Body of pancreas (tissue), 4 donors: Measurements from ENCODE around the gene UBR4. TPM values are rescaled to one million over a fixed set of nuclear protein-coding genes. Genes with fewer than 3 reads are reported as not detected.
A peak's percentile ranks its signal among the peaks of the same experiment; 100 is the strongest.

Experiments
- ATAC-seq: fragments of 150-250 bp; one replicate; pipeline ENCODE4 v1.9.1; 2016
- DNase-seq, 4 donors: peaks; one replicate each; pipeline ENCODE4 v3.0.0-alpha.2; 2019
- H3K27ac ChIP-seq, 4 donors: fragments of 200-600 bp; sonication (generic); 1 replicate in 3 of 4; 2 replicates in 1 of 4; pipeline versions ENCODE4 v1.5.1 to v1.6.1; 2016 to 2019; ENCODE audit warnings: mild to moderate bottlenecking in 1 of 4, mixed read lengths in 1 of 4, moderate library complexity in 1 of 4
- H3K27me3 ChIP-seq, 2 donors: fragments of 200-600 bp; sonication (generic); one replicate each; pipeline ENCODE4 v1.6.0; 2016; ENCODE audit warnings: mild to moderate bottlenecking in 1 of 2
- H3K36me3 ChIP-seq, 2 donors: fragments of 200-600 bp; sonication (generic); replicated peaks in 1 of 2; 2 replicates each; pipeline ENCODE4 v1.5.1; 2016; ENCODE audit warnings: low read depth in 2 of 2; ENCODE audit not compliant: insufficient read depth in 1 of 2
- H3K4me1 ChIP-seq: fragments of 200-600 bp; sonication (generic); one replicate; pipeline ENCODE4 v1.6.0; 2016
- H3K4me3 ChIP-seq, 2 donors: fragments of 200-600 bp; sonication (generic); 1 replicate in 1 of 2; 2 replicates in 1 of 2; pipeline ENCODE4 v1.5.1; 2016 to 2019
- H3K9me3 ChIP-seq, 3 donors: fragments of 200-600 bp; sonication (generic); 1 replicate in 2 of 3; 2 replicates in 1 of 3; pipeline ENCODE4 v1.5.1; 2016
- POLR2A ChIP-seq, 3 donors: fragments of 450-650 bp; IDR thresholded peaks; one replicate each; pipeline ENCODE4 v1.6.1; 2016; ENCODE audit warnings: antibody characterized with exemption in 3 of 3, mild to moderate bottlenecking in 2 of 3
- WGBS, 2 donors: methylation state at CpG; one replicate each; pipeline ENCODE4 v1.1.5; 2017; 5-methylcytosine and 5-hydroxymethylcytosine counted together
- intact Hi-C: fragments of 100-400 bp; cut with DNase I; formaldehyde crosslinking; loops from one replicate; pipeline ENCODE4 v1.15.1; 2023
- total RNA-seq, 2 donors: library from RNA; depleted of rRNA; stranded (reverse); fragments of >200 nt; gene quantifications; one replicate each; pipeline ENCODE4 v1.1.0, GENCODE V29; 2016
- TF ChIP-seq, protein P1 (sequence below), 7 experiments: fragments of 450-650 bp in 4 of 7; fragments of 200-600 bp in 3 of 7; sonication (generic) in 3 of 7; IDR thresholded peaks; one replicate each; pipeline ENCODE4 v1.5.1; 2016 to 2019; ENCODE audit warnings: antibody characterized with exemption in 7 of 7

Gene UBR4
- total RNA-seq, 2 donors from 2014 or later = 84.4 to 87.4 TPM

DNA sequence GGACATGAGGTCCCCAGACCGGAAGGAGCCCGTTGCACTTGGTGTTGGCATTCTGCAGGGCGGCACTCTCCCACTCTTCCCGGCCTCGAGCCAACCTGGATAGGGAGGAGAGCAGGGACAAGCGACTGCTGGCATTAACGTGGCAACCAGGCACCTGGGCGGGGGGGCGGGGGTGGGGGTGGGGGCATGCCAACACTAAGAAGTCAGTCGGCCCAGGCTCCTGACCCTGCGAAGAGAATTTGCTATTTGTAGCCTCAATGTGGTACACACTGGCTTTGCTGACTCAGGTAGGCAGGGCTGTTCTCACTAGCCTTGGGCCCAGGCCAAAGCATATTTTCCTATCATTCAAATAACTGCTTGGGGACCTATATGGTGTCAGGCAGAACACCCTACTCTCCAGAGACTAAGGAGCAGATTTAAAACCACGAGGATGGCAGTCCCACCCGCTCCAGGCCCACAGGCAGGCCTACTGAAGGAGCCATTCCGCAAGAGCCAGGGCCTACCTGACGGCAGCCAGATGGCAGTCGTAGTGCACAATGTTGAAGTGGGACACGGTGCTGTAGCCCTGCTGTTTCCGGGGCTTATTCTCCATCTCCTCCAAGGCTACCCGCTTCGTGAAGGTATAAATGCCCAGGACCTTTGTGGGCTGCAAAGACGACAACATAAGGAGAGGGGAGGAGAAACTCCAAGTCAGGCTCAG, 123.7 kb downstream of the UBR4 start:
- no peaks in the 10 kb centered on the region for H3K9me3 ChIP-seq
- intact Hi-C loops = no loop called here
- DNase-seq (peak; percentile 46 to 87 (median 74)), ATAC-seq (peak; percentile 77)
- H3K27me3 ChIP-seq = no peaks in the 10 kb centered on the region
- H3K4me1 ChIP-seq = peaks cover 35% of the 10 kb centered on the region
- H3K36me3 ChIP-seq = peaks cover 10 to 18% of the 10 kb centered on the region in 2 donors
- TF ChIP-seq POLR2A (IDR thresholded peaks at IDR 0.05) = no peak
- TF ChIP-seq, protein P1, sequence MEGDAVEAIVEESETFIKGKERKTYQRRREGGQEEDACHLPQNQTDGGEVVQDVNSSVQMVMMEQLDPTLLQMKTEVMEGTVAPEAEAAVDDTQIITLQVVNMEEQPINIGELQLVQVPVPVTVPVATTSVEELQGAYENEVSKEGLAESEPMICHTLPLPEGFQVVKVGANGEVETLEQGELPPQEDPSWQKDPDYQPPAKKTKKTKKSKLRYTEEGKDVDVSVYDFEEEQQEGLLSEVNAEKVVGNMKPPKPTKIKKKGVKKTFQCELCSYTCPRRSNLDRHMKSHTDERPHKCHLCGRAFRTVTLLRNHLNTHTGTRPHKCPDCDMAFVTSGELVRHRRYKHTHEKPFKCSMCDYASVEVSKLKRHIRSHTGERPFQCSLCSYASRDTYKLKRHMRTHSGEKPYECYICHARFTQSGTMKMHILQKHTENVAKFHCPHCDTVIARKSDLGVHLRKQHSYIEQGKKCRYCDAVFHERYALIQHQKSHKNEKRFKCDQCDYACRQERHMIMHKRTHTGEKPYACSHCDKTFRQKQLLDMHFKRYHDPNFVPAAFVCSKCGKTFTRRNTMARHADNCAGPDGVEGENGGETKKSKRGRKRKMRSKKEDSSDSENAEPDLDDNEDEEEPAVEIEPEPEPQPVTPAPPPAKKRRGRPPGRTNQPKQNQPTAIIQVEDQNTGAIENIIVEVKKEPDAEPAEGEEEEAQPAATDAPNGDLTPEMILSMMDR (IDR thresholded peaks at IDR 0.05) = no peak
- no peak overlapping the region for H3K4me3 ChIP-seq
- 58 to 75% methylated on average over 16 to 21 of the region's 21 CpGs for WGBS, 2 donors
- H3K27ac ChIP-seq = peak overlapping the region; percentile 23 to 68 (median 62)

DNA sequence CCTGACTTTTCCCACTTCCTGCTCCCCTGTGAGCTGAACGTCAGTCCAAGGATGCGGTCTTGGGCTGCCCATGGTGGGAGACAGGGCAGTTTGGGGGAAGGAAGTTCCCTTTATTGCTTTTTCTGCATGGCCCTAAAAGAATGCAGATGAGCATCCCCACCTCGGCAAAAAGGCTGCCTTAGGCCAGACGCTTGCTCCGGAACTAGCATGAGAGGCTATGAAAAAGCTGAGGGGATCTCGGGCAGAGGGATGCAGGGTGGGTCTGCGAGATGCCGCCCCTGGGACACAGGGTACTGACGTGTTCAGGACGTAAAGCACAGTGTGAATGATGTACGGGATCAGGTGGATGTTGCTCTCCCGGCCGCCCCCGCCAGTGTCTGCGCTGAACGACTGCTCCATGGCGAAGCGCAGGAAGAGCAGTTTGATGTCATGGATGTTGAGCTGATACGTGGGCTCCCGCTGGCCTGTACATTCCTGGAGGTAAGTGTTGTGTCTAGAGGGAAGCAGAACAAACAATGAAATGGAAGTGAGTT, 125.8 kb downstream of the UBR4 start:
- DNase-seq (no peak), ATAC-seq (no peak)
- intact Hi-C loops = no loop called here
- Histone ChIP-seq H3K4me1 (peaks cover 52% of the 10 kb centered on the region), H3K36me3 (peaks cover 10 to 18% of the 10 kb centered on the region in 2 donors), H3K27me3 (no peaks in the 10 kb centered on the region), H3K4me3 (no peak overlapping the region), H3K9me3 (no peaks in the 10 kb centered on the region), H3K27ac (peak overlapping the region in 1 of 4 donors; percentile 52)
- 93% methylated on average over 20 of the region's 20 CpGs for WGBS, 2 donors
- TF ChIP-seq, protein P1 (IDR thresholded peaks at IDR 0.05) = no peak
- TF ChIP-seq POLR2A (IDR thresholded peaks at IDR 0.05) = no peak

DNA sequence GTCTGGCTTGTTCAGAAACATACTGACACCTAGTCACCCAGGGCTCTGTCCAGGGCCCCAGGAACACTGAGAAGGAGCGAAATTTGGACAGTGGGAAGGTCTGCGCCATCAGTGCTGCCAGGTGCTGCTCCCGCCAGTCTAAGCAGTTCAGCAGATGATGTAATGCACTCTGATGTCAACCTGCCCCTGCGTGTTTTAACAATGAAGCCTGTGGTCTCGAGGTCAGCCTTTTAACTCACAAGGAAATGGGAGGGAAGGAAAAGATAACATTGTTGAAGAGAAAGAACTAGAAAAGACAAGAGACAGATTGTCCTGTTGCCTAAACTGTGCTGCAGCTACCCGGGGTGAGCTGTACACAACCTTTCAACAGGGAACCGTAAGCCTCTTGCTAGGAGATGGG, 127.0 kb downstream of the UBR4 start:
- intact Hi-C loops = no loop called here
- TF ChIP-seq POLR2A (IDR thresholded peaks at IDR 0.05) = no peak
- 72 to 75% methylated on average over 7 of the region's 7 CpGs for WGBS, 2 donors
- no peaks in the 10 kb centered on the region for H3K27me3 ChIP-seq
- H3K9me3 ChIP-seq = no peaks in the 10 kb centered on the region
- H3K4me3 ChIP-seq = no peak overlapping the region
- peak; percentile 28 for ATAC-seq
- peak overlapping the region in 2 of 4 donors; percentile 52 to 57 for H3K27ac ChIP-seq
- DNase-seq = no peak
- peaks cover 10 to 14% of the 10 kb centered on the region in 2 donors for H3K36me3 ChIP-seq
- H3K4me1 ChIP-seq = peaks cover 52% of the 10 kb centered on the region

DNA sequence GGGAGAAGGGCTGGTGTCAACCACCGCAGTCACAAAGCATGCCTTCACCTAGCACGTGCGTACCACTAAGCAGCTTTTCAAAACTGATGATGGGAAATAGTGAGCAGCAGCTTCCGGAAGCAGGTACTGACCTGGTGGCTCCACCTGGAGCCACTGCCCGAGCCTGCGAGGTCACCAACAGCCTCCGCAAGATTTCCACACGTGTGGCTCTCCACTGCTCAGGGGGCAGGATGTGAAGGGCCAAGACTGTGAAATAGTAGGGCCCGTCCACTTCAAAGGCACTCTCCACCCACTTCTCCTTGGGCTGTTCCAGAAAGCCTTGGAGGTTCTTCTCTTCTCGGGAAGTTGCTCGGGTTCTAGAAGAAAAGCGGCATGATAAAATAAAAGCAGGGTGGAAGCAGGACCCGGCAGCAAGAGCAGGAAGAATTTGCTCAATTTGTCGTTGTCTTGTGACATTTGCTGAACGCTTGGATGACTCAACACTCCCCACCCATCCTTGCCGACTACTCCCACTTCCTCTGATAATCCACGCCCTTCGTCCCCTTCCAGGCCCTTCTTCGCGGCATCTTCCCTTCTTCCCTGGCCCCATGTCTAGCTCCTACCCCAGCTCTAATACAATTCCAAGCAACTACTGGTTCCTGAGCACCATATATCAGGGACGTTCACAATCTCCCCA, 128.7 kb downstream of the UBR4 start:
- DNase-seq (peak in 1 of 4 donors; percentile 49), ATAC-seq (no peak)
- H3K4me1 ChIP-seq = peaks cover 38% of the 10 kb centered on the region

DNA sequence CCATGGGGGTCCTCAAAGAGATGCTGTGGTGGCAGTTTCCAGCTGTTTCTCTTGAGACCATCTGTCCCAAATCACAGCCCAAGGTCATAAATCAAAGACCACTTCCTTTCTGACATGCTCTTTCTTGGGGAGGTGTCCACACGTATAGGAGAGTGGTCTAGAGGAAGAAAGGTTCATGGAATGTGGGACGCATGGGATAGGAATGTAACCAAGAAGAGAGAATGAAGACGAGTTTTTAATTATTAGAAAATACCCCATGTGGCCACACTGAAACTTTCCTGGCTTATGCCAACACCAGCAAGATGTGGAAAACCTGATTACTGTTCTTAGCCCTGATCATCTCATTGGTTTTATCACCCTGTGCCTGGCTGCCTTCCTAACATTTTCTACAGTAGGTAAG, 129.3 kb downstream of the UBR4 start:
- TF ChIP-seq, protein P1 (IDR thresholded peaks at IDR 0.05) = no peak
- TF ChIP-seq POLR2A (IDR thresholded peaks at IDR 0.05) = no peak
- 58 to 60% methylated on average over 3 of the region's 3 CpGs for WGBS, 2 donors
- H3K27ac ChIP-seq = peak overlapping the region; percentile 52 to 84 (median 74)
- intact Hi-C loops = no loop called here
- H3K4me1 ChIP-seq = peaks cover 39% of the 10 kb centered on the region
- no peaks in the 10 kb centered on the region for H3K27me3 ChIP-seq
- H3K36me3 ChIP-seq = peaks cover 10 to 22% of the 10 kb centered on the region in 2 donors
- H3K4me3 ChIP-seq = no peak overlapping the region
- no peak for DNase-seq
- ATAC-seq = no peak
- H3K9me3 ChIP-seq = no peaks in the 10 kb centered on the region

More for the DNA sequence above, 128.7 kb downstream of the UBR4 start:
- peak overlapping the region in 3 of 4 donors; percentile 71 to 84 (median 76) for H3K27ac ChIP-seq
- WGBS, 2 donors = 67 to 84% methylated on average over 21 of the region's 21 CpGs
- no peaks in the 10 kb centered on the region for H3K9me3 ChIP-seq
- no peaks in the 10 kb centered on the region for H3K27me3 ChIP-seq
- intact Hi-C loops = no loop called here
- H3K36me3 ChIP-seq = peaks cover 10 to 19% of the 10 kb centered on the region in 2 donors
- no peak overlapping the region for H3K4me3 ChIP-seq
- TF ChIP-seq, protein P1 (IDR thresholded peaks at IDR 0.05) = no peak
- no peak for TF ChIP-seq POLR2A (IDR thresholded peaks at IDR 0.05)
